ENCODE measurements around the gene RUNX2.
A peak's percentile ranks its signal among the peaks of the same experiment; 100 is the strongest.

The RUNX2 gene

GRCh38 chr6:45597424-45597823, 269.3 kb downstream of the RUNX2 start:
- no peaks in the 10 kb centered on the region for H3K27me3 ChIP-seq
- no peaks in the 10 kb centered on the region for H3K4me1 ChIP-seq
- H3K9ac ChIP-seq: no peak overlapping the region
- no peaks in the 10 kb centered on the region for H3K36me3 ChIP-seq
- H3K4me2 ChIP-seq: no peak overlapping the region
- H3K27ac ChIP-seq: no peak overlapping the region
- H3K9me3 ChIP-seq: peaks cover 14% of the 10 kb centered on the region
- TF ChIP-seq Cebpa-rat (IDR thresholded peaks at IDR 0.05): no peak
- H4K20me1 ChIP-seq: no peaks in the 10 kb centered on the region
- no peak overlapping the region for H3K4me3 ChIP-seq

- Histone ChIP-seq H3K9ac (no peak overlapping the region), H3K4me2 (no peak overlapping the region), H3K27me3 (no peaks in the 10 kb centered on the region), H3K4me3 (no peak overlapping the region), H3K36me3 (no peaks in the 10 kb centered on the region), H3K27ac (no peak overlapping the region), H3K4me1 (no peaks in the 10 kb centered on the region), H4K20me1 (no peaks in the 10 kb centered on the region), H3K9me3 (peaks cover 19% of the 10 kb centered on the region)
- no peak for TF ChIP-seq Cebpa-rat (IDR thresholded peaks at IDR 0.05)
Observed at GRCh38 chr6:45599053-45599452, 270.9 kb downstream of the RUNX2 start.

- Histone ChIP-seq H3K4me3 (no peak overlapping the region), H3K36me3 (no peaks in the 10 kb centered on the region), H4K20me1 (no peaks in the 10 kb centered on the region), H3K27me3 (no peaks in the 10 kb centered on the region), H3K4me2 (no peak overlapping the region), H3K27ac (no peak overlapping the region), H3K9me3 (peaks cover 4% of the 10 kb centered on the region), H3K9ac (no peak overlapping the region), H3K4me1 (peaks cover 44% of the 10 kb centered on the region)
- no peak for TF ChIP-seq Cebpa-rat (IDR thresholded peaks at IDR 0.05)
Observed at GRCh38 chr6:45605971-45606370, 277.8 kb downstream of the RUNX2 start.

GRCh38 chr6:45606831-45607400, 278.8 kb downstream of the RUNX2 start:
- Histone ChIP-seq H3K27me3 (no peaks in the 10 kb centered on the region), H4K20me1 (no peaks in the 10 kb centered on the region), H3K27ac (no peak overlapping the region), H3K4me2 (peak overlapping the region; percentile 56; the same call in 1 of the 2 replicates), H3K36me3 (no peaks in the 10 kb centered on the region), H3K9me3 (peaks cover 4% of the 10 kb centered on the region), H3K4me3 (no peak overlapping the region), H3K9ac (no peak overlapping the region), H3K4me1 (peaks cover 49% of the 10 kb centered on the region)
- TF ChIP-seq Cebpa-rat (IDR thresholded peaks at IDR 0.05): no peak

GRCh38 chr6:45607798-45608197, 279.7 kb downstream of the RUNX2 start:
- H3K36me3 ChIP-seq: no peaks in the 10 kb centered on the region
- peaks cover 4% of the 10 kb centered on the region for H3K9me3 ChIP-seq
- no peaks in the 10 kb centered on the region for H3K27me3 ChIP-seq
- peak overlapping the region; percentile 24 for H3K27ac ChIP-seq
- H3K4me1 ChIP-seq: peaks cover 49% of the 10 kb centered on the region
- H3K4me2 ChIP-seq: peak overlapping the region; percentile 56
- no peaks in the 10 kb centered on the region for H4K20me1 ChIP-seq
- no peak overlapping the region for H3K9ac ChIP-seq
- H3K4me3 ChIP-seq: no peak overlapping the region
- no peak for TF ChIP-seq Cebpa-rat (IDR thresholded peaks at IDR 0.05)

- H3K36me3 ChIP-seq: no peaks in the 10 kb centered on the region
- H3K4me2 ChIP-seq: peak overlapping the region; percentile 56
- TF ChIP-seq Cebpa-rat (IDR thresholded peaks at IDR 0.05): no peak
- H3K9ac ChIP-seq: no peak overlapping the region
- peak overlapping the region; percentile 24 for H3K27ac ChIP-seq
- peaks cover 4% of the 10 kb centered on the region for H3K9me3 ChIP-seq
- no peaks in the 10 kb centered on the region for H4K20me1 ChIP-seq
- no peaks in the 10 kb centered on the region for H3K27me3 ChIP-seq
- no peak overlapping the region for H3K4me3 ChIP-seq
- peaks cover 49% of the 10 kb centered on the region for H3K4me1 ChIP-seq
Observed at GRCh38 chr6:45608252-45608913, 280.3 kb downstream of the RUNX2 start.

DNA sequence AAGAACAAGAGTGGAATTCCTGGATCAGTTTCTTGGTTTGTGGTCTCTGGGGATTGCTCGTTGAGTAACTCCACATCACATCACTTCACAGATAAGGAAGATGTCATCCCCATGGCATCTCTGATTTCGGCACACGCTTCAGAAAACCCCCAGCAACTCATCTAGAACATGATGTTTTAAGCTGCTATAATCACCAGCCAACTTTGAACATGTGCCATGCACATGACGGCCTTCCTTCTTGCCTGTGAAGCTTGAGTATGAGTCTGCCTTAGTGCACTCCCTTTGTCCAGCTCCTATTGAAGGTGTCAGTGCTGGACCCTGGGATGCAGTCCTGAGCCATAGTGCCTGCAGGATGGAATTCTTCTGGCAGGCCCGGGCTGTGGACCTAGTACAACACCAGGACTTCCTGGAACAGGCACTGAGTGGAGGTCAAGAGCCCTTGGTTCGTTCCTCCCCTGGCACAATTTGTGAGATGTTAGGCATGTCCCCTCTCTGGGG, 281.1 kb downstream of the RUNX2 start:
- no peaks in the 10 kb centered on the region for H3K27me3 ChIP-seq
- no peaks in the 10 kb centered on the region for H3K9me3 ChIP-seq
- no peak overlapping the region for H3K4me3 ChIP-seq
- H3K9ac ChIP-seq: no peak overlapping the region
- H4K20me1 ChIP-seq: no peaks in the 10 kb centered on the region
- H3K27ac ChIP-seq: peak overlapping the region; percentile 3; the same call in 1 of the 2 replicates
- H3K36me3 ChIP-seq: no peaks in the 10 kb centered on the region
- peak overlapping the region; percentile 56 for H3K4me2 ChIP-seq
- H3K4me1 ChIP-seq: peaks cover 49% of the 10 kb centered on the region
- TF ChIP-seq Cebpa-rat (IDR thresholded peaks at IDR 0.05): no peak

DNA sequence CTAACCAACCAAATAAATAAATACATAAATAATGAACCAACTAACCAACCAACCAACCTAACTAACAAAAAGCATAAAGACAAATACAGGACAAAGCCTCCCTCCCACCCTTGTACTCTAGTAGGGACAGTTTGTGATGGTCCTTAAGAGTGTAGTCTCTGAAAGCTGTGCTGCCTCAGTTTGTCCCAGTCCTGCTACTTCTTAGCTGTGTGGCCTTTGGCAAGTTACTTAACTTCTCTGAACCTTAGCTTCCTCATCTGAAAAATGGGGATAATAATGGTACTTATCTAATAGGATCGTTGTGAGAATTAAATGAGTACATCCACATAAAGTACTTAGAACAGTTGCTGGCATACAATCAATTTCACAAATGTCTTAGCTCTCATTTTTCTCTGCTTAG, 282.2 kb downstream of the RUNX2 start:
- no peak overlapping the region for H3K4me3 ChIP-seq
- peak overlapping the region; percentile 56; the same call in 1 of the 2 replicates for H3K4me2 ChIP-seq
- TF ChIP-seq Cebpa-rat (IDR thresholded peaks at IDR 0.05): no peak
- no peaks in the 10 kb centered on the region for H3K27me3 ChIP-seq
- H3K9ac ChIP-seq: no peak overlapping the region
- no peaks in the 10 kb centered on the region for H3K9me3 ChIP-seq
- no peaks in the 10 kb centered on the region for H3K36me3 ChIP-seq
- no peaks in the 10 kb centered on the region for H4K20me1 ChIP-seq
- H3K27ac ChIP-seq: no peak overlapping the region
- H3K4me1 ChIP-seq: peaks cover 49% of the 10 kb centered on the region

- Histone ChIP-seq H4K20me1 (no peaks in the 10 kb centered on the region), H3K4me2 (peak overlapping the region; percentile 10; the same call in 1 of the 2 replicates), H3K9me3 (no peaks in the 10 kb centered on the region), H3K4me3 (no peak overlapping the region), H3K9ac (no peak overlapping the region), H3K4me1 (peaks cover 49% of the 10 kb centered on the region), H3K36me3 (no peaks in the 10 kb centered on the region), H3K27ac (no peak overlapping the region), H3K27me3 (no peaks in the 10 kb centered on the region)
- no peak for TF ChIP-seq Cebpa-rat (IDR thresholded peaks at IDR 0.05)
Observed at GRCh38 chr6:45610832-45611231, 282.7 kb downstream of the RUNX2 start.

- no peaks in the 10 kb centered on the region for H3K27me3 ChIP-seq
- no peak overlapping the region for H3K9ac ChIP-seq
- H3K4me1 ChIP-seq: peaks cover 49% of the 10 kb centered on the region
- no peak overlapping the region for H3K4me3 ChIP-seq
- H4K20me1 ChIP-seq: no peaks in the 10 kb centered on the region
- H3K36me3 ChIP-seq: no peaks in the 10 kb centered on the region
- H3K27ac ChIP-seq: no peak overlapping the region
- H3K9me3 ChIP-seq: no peaks in the 10 kb centered on the region
- peak overlapping the region; percentile 10; the same call in 1 of the 2 replicates for H3K4me2 ChIP-seq
- no peak for TF ChIP-seq Cebpa-rat (IDR thresholded peaks at IDR 0.05)
Observed at GRCh38 chr6:45611491-45611890, 283.4 kb downstream of the RUNX2 start.

Data from BLaER1 (cell line).